KOPT-K1 (cell line): ENCODE results near the gene NSDHL.
A peak's percentile ranks its signal among the peaks of the same experiment; 100 is the strongest.
"Not testable (repeated sequence)": the region's sequence is repeated elsewhere in the genome, so short reads cannot be mapped to it uniquely, and the experiment has no call there.

Experiments used
- H3K27ac ChIP-seq: fragments of 200-600 bp; sonication (generic); 2 replicates; pipeline ENCODE4 v1.5.1; 2016; ENCODE audit warnings: antibody characterized with exemption, mild to moderate bottlenecking, low read depth, low read length; ENCODE audit not compliant: poor library complexity, severe bottlenecking
- H3K36me3 ChIP-seq: fragments of 200-600 bp; sonication (generic); 2 replicates; pipeline ENCODE4 v1.5.1; 2017; ENCODE audit warnings: antibody characterized with exemption, mild to moderate bottlenecking, low read length, moderate library complexity; ENCODE audit not compliant: insufficient read depth
- H3K9me3 ChIP-seq: fragments of 200-600 bp; sonication (generic); 2 replicates; pipeline ENCODE4 v1.5.1; 2017; ENCODE audit warnings: antibody characterized with exemption, low read length, mild to moderate bottlenecking; ENCODE audit not compliant: insufficient read depth, poor library complexity, severe bottlenecking

The NSDHL gene

GRCh38 chrX:152824841-152825374 lies 6.0 kb upstream of the NSDHL start:
- no peaks in the 10 kb centered on the region for H3K36me3 ChIP-seq

GRCh38 chrX:152831391-152831790 lies 528 bp downstream of the NSDHL start:
- Histone ChIP-seq H3K36me3 (peaks cover 16% of the 10 kb centered on the region), H3K9me3 (no peaks in the 10 kb centered on the region), H3K27ac (peak overlapping the region; percentile 72)

More at GRCh38 chrX:152824841-152825374, 6.0 kb upstream of the NSDHL start:
- Histone ChIP-seq H3K9me3 (no peaks in the 10 kb centered on the region), H3K27ac (no peak overlapping the region)

GRCh38 chrX:152832520-152832919 lies 1.7 kb downstream of the NSDHL start:
- peak overlapping the region; percentile 72 for H3K27ac ChIP-seq

DNA sequence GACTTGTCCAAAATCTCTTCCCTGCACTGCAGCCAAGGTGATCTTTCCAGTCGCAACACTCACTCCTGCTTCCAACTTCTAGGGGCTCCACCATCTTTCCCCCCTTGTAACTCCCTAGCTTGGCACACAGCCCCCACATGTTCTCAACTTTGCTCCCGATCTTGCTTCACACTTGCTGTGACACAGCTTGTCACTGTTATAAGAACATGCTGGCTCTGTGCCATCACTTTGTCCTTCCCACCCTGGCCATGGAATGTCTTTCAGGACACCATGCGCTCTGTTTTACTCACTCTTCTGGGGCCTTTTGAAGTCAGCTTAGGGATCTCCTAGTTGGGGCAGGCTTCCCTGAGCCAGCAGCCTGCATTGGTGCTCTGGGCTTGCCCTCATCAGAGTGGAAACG lies 2.5 kb downstream of the NSDHL start:
- Histone ChIP-seq H3K9me3 (no peaks in the 10 kb centered on the region), H3K27ac (no peak overlapping the region), H3K36me3 (peaks cover 16% of the 10 kb centered on the region)

More at GRCh38 chrX:152832520-152832919, 1.7 kb downstream of the NSDHL start:
- Histone ChIP-seq H3K9me3 (no peaks in the 10 kb centered on the region), H3K36me3 (peaks cover 16% of the 10 kb centered on the region)

DNA sequence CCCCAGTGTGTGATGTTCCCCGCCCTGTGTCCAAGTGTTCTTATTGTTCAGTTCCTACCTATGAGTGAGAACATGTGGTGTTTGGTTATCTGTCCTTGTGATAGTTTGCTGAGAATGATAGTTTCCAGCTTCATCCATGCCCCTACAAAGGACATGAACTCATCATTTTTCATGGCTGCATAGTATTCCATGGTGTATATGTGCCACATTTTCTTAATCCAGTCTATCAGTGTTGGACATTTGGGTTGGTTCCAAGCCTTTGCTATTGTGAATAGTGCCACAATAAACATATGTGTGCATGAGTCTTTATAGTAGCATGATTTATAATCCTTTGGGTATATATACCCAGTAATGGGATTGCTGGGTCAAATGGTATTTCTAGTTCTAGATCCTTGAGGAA lies 4.6 kb downstream of the NSDHL start:
- H3K36me3 ChIP-seq, result peaks cover 16% of the 10 kb centered on the region
- H3K9me3 ChIP-seq, H3K27ac ChIP-seq: not testable (repeated sequence)

DNA sequence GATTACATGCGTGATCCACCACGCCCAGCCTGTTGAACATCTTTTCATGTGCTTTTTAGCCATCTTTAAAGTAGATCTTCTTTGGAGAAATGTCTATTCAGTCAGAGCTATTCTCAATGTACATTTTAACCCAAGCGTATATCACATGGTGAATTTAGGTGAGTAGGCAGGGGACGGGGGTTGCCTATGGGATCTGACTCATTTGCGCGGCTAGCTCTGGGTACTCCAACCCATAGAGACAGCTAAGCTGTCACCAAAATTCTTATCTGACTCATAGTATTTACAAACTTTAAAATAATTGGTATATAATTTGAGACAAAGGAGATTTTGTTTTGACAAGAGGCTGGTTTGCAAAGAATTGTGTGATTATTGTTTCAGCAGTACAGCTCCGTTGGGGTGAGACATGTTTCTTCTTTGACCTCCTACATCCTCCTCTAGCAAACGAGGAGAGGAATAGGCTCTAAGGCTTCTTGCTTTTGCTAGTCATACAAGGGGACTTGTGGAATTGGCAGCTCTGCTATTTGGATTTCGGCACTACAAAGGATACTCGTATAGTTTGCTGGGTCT lies 12.0 kb downstream of the NSDHL start:
- no peaks in the 10 kb centered on the region for H3K9me3 ChIP-seq
- peaks cover 16% of the 10 kb centered on the region; the same call in 1 of the 2 replicates for H3K36me3 ChIP-seq
- H3K27ac ChIP-seq, result no peak overlapping the region

DNA sequence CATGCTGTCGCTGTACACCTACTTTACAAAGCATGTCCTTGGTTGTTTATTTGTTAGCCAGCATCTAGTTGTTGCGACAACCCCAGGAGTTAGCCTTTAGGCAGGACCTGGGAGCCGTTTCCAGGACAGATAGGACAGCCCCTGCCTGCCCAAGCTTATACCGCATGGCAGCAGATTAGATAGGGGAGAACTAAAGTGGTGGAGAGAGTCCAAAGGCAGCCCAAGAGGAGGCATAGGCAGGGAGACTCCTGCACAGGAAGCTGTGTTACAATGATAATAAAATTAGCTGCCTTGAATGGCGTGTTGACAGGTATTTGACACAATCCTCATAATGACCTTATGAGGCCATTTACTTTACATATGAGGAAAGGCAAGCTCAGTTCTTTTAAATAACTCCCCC lies 13.0 kb downstream of the NSDHL start:
- H3K27ac ChIP-seq, result no peak overlapping the region
- no peaks in the 10 kb centered on the region for H3K9me3 ChIP-seq
- peaks cover 21% of the 10 kb centered on the region; the same call in 1 of the 2 replicates for H3K36me3 ChIP-seq

DNA sequence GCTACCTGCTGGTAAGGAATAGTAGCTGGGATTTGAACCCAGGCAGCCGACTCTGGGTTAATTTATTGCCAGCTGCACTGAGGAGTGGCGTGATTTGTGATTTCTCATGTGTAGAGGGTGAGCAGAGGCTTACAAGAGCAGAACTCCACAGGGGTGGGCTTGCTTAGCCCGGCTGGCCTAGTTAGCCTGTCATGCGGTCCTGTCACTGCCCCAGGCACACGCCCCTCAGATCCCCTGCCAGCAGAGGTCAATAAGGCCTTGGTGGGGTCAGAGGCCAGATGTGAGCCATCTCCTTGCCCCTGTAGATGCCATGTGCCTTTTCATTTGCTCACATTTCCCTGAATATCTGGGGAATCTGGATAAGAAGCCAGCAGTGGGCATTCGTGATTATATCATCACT lies 13.4 kb downstream of the NSDHL start:
- Histone ChIP-seq H3K36me3 (peaks cover 25% of the 10 kb centered on the region; the same call in 1 of the 2 replicates), H3K27ac (no peak overlapping the region), H3K9me3 (no peaks in the 10 kb centered on the region)

DNA sequence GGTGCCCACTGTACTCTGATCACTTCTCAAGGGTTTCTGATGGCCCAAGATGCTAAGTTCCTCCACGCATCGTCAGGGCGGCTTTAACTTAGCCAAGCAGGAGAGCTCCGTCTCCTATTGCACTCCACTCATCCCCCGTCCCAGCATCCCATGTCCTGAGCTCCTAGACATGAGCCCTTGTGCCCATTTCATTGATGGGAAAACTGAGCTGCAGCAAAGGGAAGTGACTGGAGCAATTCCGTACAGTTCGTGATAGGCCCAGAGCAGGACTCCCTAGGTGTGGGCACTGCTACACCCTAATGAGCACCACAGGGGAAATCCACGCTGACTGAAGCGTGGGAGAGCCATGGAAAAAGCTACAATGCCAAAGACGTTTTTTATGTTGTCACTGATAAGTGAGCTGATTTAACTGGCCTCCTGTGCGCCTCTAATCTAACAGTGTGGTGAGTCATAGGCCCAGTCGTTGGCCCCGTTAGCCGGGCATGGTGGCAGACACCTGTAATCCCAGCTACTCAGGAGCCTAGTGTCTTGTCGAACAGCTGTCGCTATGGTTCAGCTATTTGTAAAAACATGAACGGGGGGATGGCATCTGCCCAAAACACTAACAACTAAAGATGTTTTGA lies 14.9 kb downstream of the NSDHL start:
- Histone ChIP-seq H3K27ac (no peak overlapping the region), H3K36me3 (peaks cover 38% of the 10 kb centered on the region), H3K9me3 (no peaks in the 10 kb centered on the region)

- no peaks in the 10 kb centered on the region for H3K9me3 ChIP-seq
- peaks cover 53% of the 10 kb centered on the region for H3K36me3 ChIP-seq
- no peak overlapping the region for H3K27ac ChIP-seq
Measured at GRCh38 chrX:152847281-152847680, 16.4 kb downstream of the NSDHL start.

- H3K9me3 ChIP-seq, result no peaks in the 10 kb centered on the region
- no peak overlapping the region for H3K27ac ChIP-seq
- peaks cover 67% of the 10 kb centered on the region for H3K36me3 ChIP-seq
Measured at GRCh38 chrX:152850465-152850864, 19.6 kb downstream of the NSDHL start.

DNA sequence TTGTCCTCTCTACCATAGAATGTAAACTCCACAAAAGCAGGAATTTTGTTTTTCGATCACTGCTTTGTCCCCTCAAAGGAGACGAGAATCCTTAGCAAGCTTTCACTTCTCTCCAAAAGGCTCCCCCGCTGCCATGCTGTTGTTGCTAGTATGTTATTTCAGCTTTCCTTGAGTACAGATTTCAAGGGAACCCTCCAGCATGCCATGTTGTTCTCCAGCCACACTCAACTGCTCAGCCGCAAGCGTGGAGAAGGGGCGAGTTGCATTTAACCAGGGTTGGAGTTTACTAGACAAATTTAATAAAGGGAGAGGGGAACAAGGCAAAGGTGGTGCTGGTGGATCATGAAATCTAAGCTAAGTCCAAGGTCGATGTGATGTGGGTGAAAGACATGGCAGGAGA lies 23.1 kb downstream of the NSDHL start:
- no peak overlapping the region for H3K27ac ChIP-seq
- H3K36me3 ChIP-seq, result peaks cover 63% of the 10 kb centered on the region
- no peaks in the 10 kb centered on the region for H3K9me3 ChIP-seq

DNA sequence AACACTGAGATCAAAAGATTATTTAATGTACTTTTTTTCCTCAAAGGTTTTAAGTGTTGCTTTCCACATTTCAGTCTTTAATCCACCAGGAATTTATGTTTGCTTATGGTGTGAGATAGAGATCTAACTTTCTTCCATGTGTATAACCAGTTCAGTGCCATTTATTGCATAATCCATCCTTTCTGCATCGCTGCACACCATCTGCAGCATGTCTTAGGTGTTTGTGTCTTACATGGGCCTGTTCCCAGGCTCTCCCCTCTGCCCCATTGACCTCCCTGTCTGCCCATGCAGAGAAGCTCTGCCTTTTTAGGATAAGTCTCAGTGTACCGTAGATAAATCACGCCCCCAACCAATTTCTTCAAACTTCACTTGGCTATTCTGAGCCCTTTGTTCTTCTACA lies 30.3 kb downstream of the NSDHL start:
- H3K9me3 ChIP-seq, result no peaks in the 10 kb centered on the region
- H3K36me3 ChIP-seq, result peaks cover 84% of the 10 kb centered on the region
- no peak overlapping the region for H3K27ac ChIP-seq

GRCh38 chrX:152861826-152862225 lies 31.0 kb downstream of the NSDHL start:
- Histone ChIP-seq H3K27ac (no peak overlapping the region), H3K36me3 (peaks cover 90% of the 10 kb centered on the region), H3K9me3 (no peaks in the 10 kb centered on the region)

DNA sequence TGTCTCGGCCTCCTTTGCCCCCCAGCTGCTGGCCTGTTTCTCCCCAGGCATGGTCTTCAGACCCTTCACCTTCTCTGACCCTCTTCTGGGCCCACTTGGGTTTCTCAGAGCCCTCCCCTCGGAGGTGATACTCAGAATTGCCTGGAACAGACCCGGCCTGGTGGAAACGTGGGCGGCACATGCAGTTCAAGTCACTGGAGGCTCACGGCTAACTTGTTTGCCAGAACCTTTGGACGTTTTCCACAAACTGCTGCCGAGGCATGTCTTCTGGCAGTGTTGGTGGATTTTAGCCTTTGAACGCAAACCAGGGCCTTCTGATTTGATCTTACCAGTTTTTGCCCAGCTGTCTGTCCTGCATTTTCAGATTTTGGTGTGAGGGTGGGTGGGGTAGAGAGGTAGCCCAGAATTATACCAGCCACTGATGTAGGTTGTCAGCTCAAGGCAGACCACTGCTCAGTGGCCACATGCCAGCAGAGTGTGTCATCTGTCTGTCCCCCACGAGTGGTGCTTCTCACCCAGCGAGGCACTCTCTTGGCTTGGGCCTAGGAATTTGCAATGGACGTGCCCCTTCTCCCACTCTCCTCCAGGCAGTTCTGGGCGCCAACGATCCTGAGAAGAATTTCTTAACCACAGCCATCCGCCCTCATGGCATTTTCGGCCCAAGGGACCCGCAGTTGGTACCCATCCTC lies 34.5 kb downstream of the NSDHL start:
- H3K9me3 ChIP-seq, result no peaks in the 10 kb centered on the region
- H3K36me3 ChIP-seq, result peaks cover 95% of the 10 kb centered on the region
- H3K27ac ChIP-seq, result no peak overlapping the region
